H9 (cell line): ENCODE measurements around the gene MYRIP. TPM values are rescaled to one million over a fixed set of nuclear protein-coding genes. Genes with fewer than 3 reads are reported as not detected.

Source experiments
- DNase-seq: peaks from one replicate; pipeline ENCODE4 v3.0.0-alpha.2; 2017
- H2AFZ ChIP-seq: one replicate; pipeline ENCODE4 v1.6.1; 2013; ENCODE audit warnings: mild to moderate bottlenecking, low read length, control low read depth, moderate library complexity
- H2AK5ac ChIP-seq: 2 replicates; pipeline ENCODE4 v1.6.1; 2013; ENCODE audit warnings: low read length, control low read depth, mixed read lengths; ENCODE audit not compliant: insufficient read length
- H2BK120ac ChIP-seq: one replicate; pipeline ENCODE4 v1.6.1; 2013; ENCODE audit warnings: low read depth, mild to moderate bottlenecking, low read length, control low read depth, inconsistent platforms; ENCODE audit not compliant: poor library complexity, severe bottlenecking
- H2BK12ac ChIP-seq: 2 replicates; pipeline ENCODE4 v1.6.1; 2013; ENCODE audit warnings: low read length, control low read depth, mixed read lengths, low read depth; ENCODE audit not compliant: insufficient read length
- H2BK15ac ChIP-seq: 2 replicates; pipeline ENCODE4 v1.6.1; 2013; ENCODE audit warnings: low read depth, low read length, control low read depth
- H2BK20ac ChIP-seq: one replicate; pipeline ENCODE4 v1.6.1; 2013; ENCODE audit warnings: low read depth, mild to moderate bottlenecking, low read length, control low read depth, inconsistent platforms; ENCODE audit not compliant: poor library complexity, severe bottlenecking
- H2BK5ac ChIP-seq: 2 replicates; pipeline ENCODE4 v1.6.1; 2013; ENCODE audit warnings: low read length, control low read depth, mixed read lengths; ENCODE audit not compliant: insufficient read length
- H3K14ac ChIP-seq: 2 replicates; pipeline ENCODE4 v1.6.1; 2013; ENCODE audit warnings: low read length, control low read depth; ENCODE audit not compliant: insufficient read depth
- H3K18ac ChIP-seq: 2 replicates; pipeline ENCODE4 v1.6.1; 2013; ENCODE audit warnings: low read depth, mild to moderate bottlenecking, mixed read lengths, low read length, control low read depth; ENCODE audit not compliant: insufficient read length
- H3K23ac ChIP-seq: 2 replicates; pipeline ENCODE4 v1.6.1; 2013; ENCODE audit warnings: low read length, control low read depth, mixed read lengths, low read depth; ENCODE audit not compliant: insufficient read length
- H3K23me2 ChIP-seq: 2 replicates; pipeline ENCODE4 v1.6.1; 2013; ENCODE audit warnings: low read depth, mild to moderate bottlenecking, mixed read lengths, low read length, control low read depth; ENCODE audit not compliant: insufficient read length, poor library complexity, severe bottlenecking
- H3K27ac ChIP-seq: 2 replicates; pipeline ENCODE4 v1.5.1; 2013; ENCODE audit warnings: low read length, control low read depth, mixed read lengths, low read depth; ENCODE audit not compliant: insufficient read length
- H3K27me3 ChIP-seq: 2 replicates; pipeline ENCODE4 v1.6.1; 2013; ENCODE audit warnings: low read length, control low read depth, inconsistent platforms; ENCODE audit not compliant: insufficient read depth
- H3K4ac ChIP-seq: 2 replicates; pipeline ENCODE4 v1.6.1; 2013; ENCODE audit warnings: low read depth, mild to moderate bottlenecking, control low read depth, inconsistent platforms, low read length, moderate library complexity
- H3K4me1 ChIP-seq: 2 replicates; pipeline ENCODE4 v1.6.1; 2013; ENCODE audit warnings: low read length, control low read depth, inconsistent platforms; ENCODE audit not compliant: insufficient read depth
- H3K4me2 ChIP-seq: 2 replicates; pipeline ENCODE4 v1.6.1; 2013; ENCODE audit warnings: low read length, control low read depth, mixed read lengths; ENCODE audit not compliant: insufficient read length, insufficient read depth
- H3K56ac ChIP-seq: 2 replicates; pipeline ENCODE4 v1.6.1; 2013; ENCODE audit warnings: low read depth, mild to moderate bottlenecking, mixed read lengths, low read length, control low read depth; ENCODE audit not compliant: insufficient read length
- H3K79me1 ChIP-seq: 2 replicates; pipeline ENCODE4 v1.6.1; 2013; ENCODE audit warnings: low read depth, mild to moderate bottlenecking, moderate library complexity, low read length, control low read depth, inconsistent platforms; ENCODE audit not compliant: insufficient read depth, poor library complexity, severe bottlenecking
- H3K79me2 ChIP-seq: 2 replicates; pipeline ENCODE4 v1.6.1; 2013; ENCODE audit warnings: low read length, control low read depth, inconsistent platforms; ENCODE audit not compliant: insufficient read depth
- H3K9ac ChIP-seq: 2 replicates; pipeline ENCODE4 v1.6.1; 2013; ENCODE audit warnings: low read length, control low read depth, mixed read lengths; ENCODE audit not compliant: insufficient read length; ENCODE audit errors: extremely low read depth
- H3K9me3 ChIP-seq: one replicate; pipeline ENCODE4 v1.6.1; 2013; ENCODE audit warnings: low read depth, low read length, inconsistent platforms; ENCODE audit not compliant: control insufficient read depth
- H3T11ph ChIP-seq: one replicate; pipeline ENCODE4 v1.6.1; 2013; ENCODE audit warnings: mild to moderate bottlenecking, low read length, control low read depth, inconsistent platforms
- H4K20me1 ChIP-seq: one replicate; pipeline ENCODE4 v1.6.1; 2013; ENCODE audit not compliant: control insufficient read depth, insufficient read length, insufficient read depth
- H4K5ac ChIP-seq: 2 replicates; pipeline ENCODE4 v1.6.1; 2013; ENCODE audit warnings: low read depth, mild to moderate bottlenecking, mixed read lengths, low read length, control low read depth; ENCODE audit not compliant: insufficient read length
- H4K8ac ChIP-seq: replicated peaks from 2 replicates; pipeline ENCODE4 v1.6.1; 2013; ENCODE audit warnings: low read length, control low read depth, mixed read lengths, low read depth; ENCODE audit not compliant: insufficient read length
- H4K91ac ChIP-seq: 2 replicates; pipeline ENCODE4 v1.6.1; 2013; ENCODE audit warnings: low read depth, mild to moderate bottlenecking, moderate library complexity, mixed read lengths, low read length, control low read depth; ENCODE audit not compliant: insufficient read length
- H3K27ac Mint-ChIP-seq, 3 experiments: 2 replicates in 2 of 3; 3 replicates in 1 of 3; pipeline ENCODE4 v1.8.0; 2020 to 2021; ENCODE audit warnings: mixed read lengths in 3 of 3, mild to moderate bottlenecking in 1 of 3, moderate library complexity in 1 of 3
- H3K27me3 Mint-ChIP-seq: 2 replicates; pipeline ENCODE4 v1.8.0; 2021; ENCODE audit warnings: low read depth, mild to moderate bottlenecking, moderate library complexity, mixed read lengths
- H3K36me3 Mint-ChIP-seq, 3 experiments: 2 replicates in 2 of 3; 3 replicates in 1 of 3; pipeline ENCODE4 v1.8.0; 2020 to 2021; ENCODE audit warnings: low read depth in 3 of 3, mixed read lengths in 3 of 3; ENCODE audit not compliant: insufficient read depth in 1 of 3
- H3K4me1 Mint-ChIP-seq, 2 experiments: 2 replicates each; pipeline ENCODE4 v1.8.0; 2020; ENCODE audit warnings: mixed read lengths in 2 of 2
- H3K4me3 Mint-ChIP-seq, 2 experiments: 2 replicates in 1 of 2; 3 replicates in 1 of 2; pipeline ENCODE4 v1.8.0; 2020 to 2021; ENCODE audit warnings: mild to moderate bottlenecking in 2 of 2, mixed read lengths in 2 of 2, moderate library complexity in 1 of 2
- H3K9me3 Mint-ChIP-seq, 2 experiments: 2 replicates in 1 of 2; 3 replicates in 1 of 2; pipeline ENCODE4 v1.8.0; 2020; ENCODE audit warnings: mild to moderate bottlenecking in 2 of 2, mixed read lengths in 2 of 2, moderate library complexity in 1 of 2
- WGBS: extraction: QIAGEN DNeasy Blood & Tissue Kit; methylation state at CpG from one replicate; pipeline ENCODE4 v1.1.7; 2013; ENCODE audit warnings: missing lambda C conversion rate, low lambda C conversion rate, mixed read lengths; ENCODE audit not compliant: insufficient read length; ENCODE audit errors: extremely low coverage; 5-methylcytosine and 5-hydroxymethylcytosine counted together
- total RNA-seq: library from RNA; stranded (reverse); gene quantifications from 2 replicates; pipeline ENCODE4 v1.2.1, GENCODE V29; 2021
- TF ChIP-seq, protein P1 (sequence below): fragments of 200-600 bp; sonication (generic); conservative IDR thresholded peaks from 3 replicates; pipeline ENCODE4 v1.8.0; 2021; ENCODE audit warnings: antibody characterized with exemption, mild to moderate bottlenecking

MYRIP gene
- total RNA-seq, 1 experiment from 2014 or later: 1.8 TPM

DNA sequence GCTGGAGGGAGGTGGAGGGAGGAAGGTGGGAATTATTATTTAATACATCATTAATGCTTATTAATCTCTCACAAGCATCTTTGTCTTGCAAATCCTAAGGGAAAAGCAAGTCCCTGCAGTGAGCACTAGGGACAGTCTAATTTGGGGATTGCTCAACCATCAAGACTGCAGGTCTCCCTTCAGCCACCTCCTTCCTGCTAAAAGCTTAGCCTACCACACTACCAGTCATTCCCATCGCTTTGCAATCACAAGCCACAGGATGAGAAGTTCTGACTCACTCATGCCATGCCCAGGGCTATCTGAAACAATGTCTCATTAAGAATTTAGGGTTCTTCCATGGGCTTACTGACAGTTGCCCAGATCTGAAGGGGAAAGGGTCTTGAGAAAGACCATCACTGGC, 449.1 kb downstream of the MYRIP start:
- Histone ChIP-seq H3K9ac (no peak overlapping the region), H3K23me2 (no peaks in the 10 kb centered on the region), H3K27ac (no peak overlapping the region), H3K23ac (no peak overlapping the region), H2BK12ac (no peak overlapping the region), H3K4me1 (peaks cover 3% of the 10 kb centered on the region; the same call in 1 of the 2 replicates), H2BK20ac (no peak overlapping the region), H2AK5ac (no peak overlapping the region), H3K56ac (no peak overlapping the region), H4K8ac (no peak overlapping the region), H3K27me3 (no peaks in the 10 kb centered on the region), H2BK15ac (no peak overlapping the region), H3K18ac (no peak overlapping the region), H2BK5ac (no peak overlapping the region), H3K79me1 (no peaks in the 10 kb centered on the region), H4K91ac (no peak overlapping the region), H3K9me3 (no peaks in the 10 kb centered on the region), H3K4ac (no peak overlapping the region), H3K79me2 (no peaks in the 10 kb centered on the region), H2BK120ac (no peak overlapping the region), H3K14ac (no peak overlapping the region), H2AFZ (no peak overlapping the region), H4K20me1 (no peaks in the 10 kb centered on the region), H3K4me2 (no peak overlapping the region), H3T11ph (no peak overlapping the region), H4K5ac (no peak overlapping the region)
- H3K36me3 Mint-ChIP-seq: no peaks in the 10 kb centered on the region
- H3K4me3 Mint-ChIP-seq: no peak overlapping the region
- DNase-seq: no peak
- H3K4me1 Mint-ChIP-seq: peaks cover 9 to 22% of the 10 kb centered on the region in 2 experiments
- no CpG with 5 or more reads among the region's 1 CpG for WGBS
- H3K27ac Mint-ChIP-seq: peak overlapping the region in 1 of 3 experiments; percentile 72; a peak in 1 of 7 replicates
- no peaks in the 10 kb centered on the region for H3K9me3 Mint-ChIP-seq
- TF ChIP-seq, protein P1, sequence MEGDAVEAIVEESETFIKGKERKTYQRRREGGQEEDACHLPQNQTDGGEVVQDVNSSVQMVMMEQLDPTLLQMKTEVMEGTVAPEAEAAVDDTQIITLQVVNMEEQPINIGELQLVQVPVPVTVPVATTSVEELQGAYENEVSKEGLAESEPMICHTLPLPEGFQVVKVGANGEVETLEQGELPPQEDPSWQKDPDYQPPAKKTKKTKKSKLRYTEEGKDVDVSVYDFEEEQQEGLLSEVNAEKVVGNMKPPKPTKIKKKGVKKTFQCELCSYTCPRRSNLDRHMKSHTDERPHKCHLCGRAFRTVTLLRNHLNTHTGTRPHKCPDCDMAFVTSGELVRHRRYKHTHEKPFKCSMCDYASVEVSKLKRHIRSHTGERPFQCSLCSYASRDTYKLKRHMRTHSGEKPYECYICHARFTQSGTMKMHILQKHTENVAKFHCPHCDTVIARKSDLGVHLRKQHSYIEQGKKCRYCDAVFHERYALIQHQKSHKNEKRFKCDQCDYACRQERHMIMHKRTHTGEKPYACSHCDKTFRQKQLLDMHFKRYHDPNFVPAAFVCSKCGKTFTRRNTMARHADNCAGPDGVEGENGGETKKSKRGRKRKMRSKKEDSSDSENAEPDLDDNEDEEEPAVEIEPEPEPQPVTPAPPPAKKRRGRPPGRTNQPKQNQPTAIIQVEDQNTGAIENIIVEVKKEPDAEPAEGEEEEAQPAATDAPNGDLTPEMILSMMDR: no peak; the same call in 2 of the 3 replicates
- H3K27me3 Mint-ChIP-seq: no peaks in the 10 kb centered on the region
